Transverse colon (tissue), 4 donors: ENCODE measurements around the gene GADD45A. TPM values are rescaled to one million over a fixed set of nuclear protein-coding genes. Genes with fewer than 3 reads are reported as not detected.

Experiments used
- DNase-seq: peaks from one replicate; pipeline ENCODE4 v3.0.0-alpha.2; 2019
- H3K27ac ChIP-seq, 4 donors: fragments of 200-600 bp; sonication (generic); 2 replicates each; pipeline ENCODE4 v1.5.1; 2016 to 2018; ENCODE audit warnings: inconsistent platforms in 4 of 4
- H3K27me3 ChIP-seq: fragments of 200-600 bp; sonication (generic); 2 replicates; pipeline ENCODE4 v1.5.1; 2017; ENCODE audit warnings: inconsistent platforms
- H3K36me3 ChIP-seq, 4 donors: fragments of 200-600 bp; sonication (generic); 2 replicates each; pipeline ENCODE4 v1.5.1; 2017 to 2019; ENCODE audit warnings: inconsistent platforms in 4 of 4
- H3K4me1 ChIP-seq, 4 donors: fragments of 200-600 bp; sonication (generic); 2 replicates each; pipeline ENCODE4 v1.5.1; 2017 to 2020; ENCODE audit warnings: inconsistent platforms in 4 of 4
- H3K4me3 ChIP-seq, 4 donors: fragments of 200-600 bp; sonication (generic); 1 replicate in 1 of 4; 2 replicates in 3 of 4; pipeline versions ENCODE4 v1.5.1 to v1.6.1; 2017 to 2019; ENCODE audit warnings: inconsistent platforms in 4 of 4
- H3K9me3 ChIP-seq, 2 donors: fragments of 200-600 bp; sonication (generic); 2 replicates each; pipeline ENCODE4 v1.5.1; 2017 to 2019; ENCODE audit warnings: inconsistent platforms in 2 of 2
- CTCF ChIP-seq, 5 experiments: fragments of 200-600 bp in 3 of 5; fragments of 450-650 bp in 2 of 5; sonication (generic) in 3 of 5; IDR thresholded peaks; 1 replicate in 2 of 5; 2 replicates in 3 of 5; pipeline ENCODE4 v1.5.1; 2016 to 2017; ENCODE audit warnings: antibody characterized with exemption in 5 of 5, inconsistent platforms in 3 of 5, mild to moderate bottlenecking in 2 of 5, moderate library complexity in 1 of 5
- EP300 ChIP-seq: sonication (generic); formaldehyde crosslinking; IDR thresholded peaks from one replicate; pipeline ENCODE4 v1.6.1; 2017; ENCODE audit warnings: antibody characterized with exemption, low read depth
- POLR2A ChIP-seq: fragments of 450-650 bp; IDR thresholded peaks from one replicate; pipeline ENCODE4 v1.6.1; 2016; ENCODE audit warnings: antibody characterized with exemption, mild to moderate bottlenecking, moderate library complexity
- POLR2AphosphoS5 ChIP-seq, 3 donors: sonication (generic); formaldehyde crosslinking; IDR thresholded peaks; one replicate each; pipeline ENCODE4 v1.6.1; 2016; ENCODE audit warnings: antibody characterized with exemption in 3 of 3
- WGBS, 2 donors: methylation state at CpG; one replicate each; pipeline ENCODE4 v1.1.5; 2018; ENCODE audit warnings: low coverage in 1 of 2; 5-methylcytosine and 5-hydroxymethylcytosine counted together
- in situ Hi-C, 4 donors: fragments of 200-750 bp; cut with MboI; loops; one replicate each; pipeline versions ENCODE4 v1.15.0 to v1.15.1; 2017; ENCODE audit warnings: low sequenced_read_pairs in 3 of 4, low pct_ligation_motif_present in 1 of 4, low pct_unique_long_range_greater_than_20kb in 1 of 4
- intact Hi-C: fragments of 100-400 bp; cut with DNase I; formaldehyde crosslinking; loops from one replicate; pipeline ENCODE4 v1.15.1; 2023; ENCODE audit warnings: low total_unique reads
- total RNA-seq, 4 donors: library from RNA; depleted of rRNA; stranded (reverse); fragments of >200 nt; gene quantifications; one replicate each; pipeline ENCODE4 v1.1.0, GENCODE V29; 2016

GADD45A gene
- total RNA-seq, 4 donors from 2014 or later = 2.0 to 79.7 (median 69.9) TPM

GRCh38 chr1:67686267-67687197 is 1.5 kb downstream of the GADD45A start:
- TF ChIP-seq EP300 = peak; percentile 38
- TF ChIP-seq CTCF (IDR thresholded peaks at IDR 0.05) = peak in 1 of 5 experiments; percentile 6
- TF ChIP-seq POLR2A = peak; percentile 82
- TF ChIP-seq POLR2AphosphoS5 (IDR thresholded peaks at IDR 0.05) = peak; percentile 80 to 92 (median 87)
- Histone ChIP-seq H3K4me1 (peaks cover 8 to 34% (median 28%) of the 10 kb centered on the region in 4 donors), H3K27me3 (no peaks in the 10 kb centered on the region), H3K4me3 (peak overlapping the region; percentile 80 to 92 (median 89)), H3K9me3 (no peaks in the 10 kb centered on the region), H3K27ac (peak overlapping the region; percentile 96 to 98 (median 98)), H3K36me3 (peaks cover 0 to 7% (median 3%) of the 10 kb centered on the region in 4 donors)
- 0% methylated on average over 9 to 28 of the region's 43 CpGs for WGBS, 2 donors
- peak; percentile 80 for DNase-seq
- in situ Hi-C loops = loop anchor here in 1 of 4 donors (10.0 kb wide), 1 partner anchor 48 kb away; no protein-coding TSS in a partner anchor
- intact Hi-C loops = no loop called here

GRCh38 chr1:67687198-67687545 is 2.2 kb downstream of the GADD45A start:
- in situ Hi-C loops (loop anchor here in 1 of 4 donors (10.0 kb wide), 1 partner anchor 48 kb away; no protein-coding TSS in a partner anchor), intact Hi-C loops (no loop called here)
- no peaks in the 10 kb centered on the region for H3K27me3 ChIP-seq
- 33 to 48% methylated on average over 2 to 3 of the region's 3 CpGs for WGBS, 2 donors
- H3K36me3 ChIP-seq = peaks cover 0 to 7% (median 3%) of the 10 kb centered on the region in 4 donors
- peak overlapping the region; percentile 96 to 98 (median 98) for H3K27ac ChIP-seq
- H3K4me3 ChIP-seq = peak overlapping the region in 2 of 4 donors; percentile 80 to 88
- H3K9me3 ChIP-seq = no peaks in the 10 kb centered on the region
- TF ChIP-seq POLR2AphosphoS5 (IDR thresholded peaks at IDR 0.05) = no peak
- no peak for TF ChIP-seq POLR2A
- TF ChIP-seq EP300 = no peak
- TF ChIP-seq CTCF (IDR thresholded peaks at IDR 0.05) = no peak
- no peak for DNase-seq
- peaks cover 8 to 34% (median 28%) of the 10 kb centered on the region in 4 donors for H3K4me1 ChIP-seq

GRCh38 chr1:67687649-67688048 is 2.6 kb downstream of the GADD45A start:
- TF ChIP-seq POLR2A = no peak
- peak in 1 of 3 donors; percentile 10 for TF ChIP-seq POLR2AphosphoS5 (IDR thresholded peaks at IDR 0.05)
- no peak overlapping the region for H3K4me3 ChIP-seq
- 77 to 84% methylated on average over 4 of the region's 4 CpGs for WGBS, 2 donors

GRCh38 chr1:67688526-67689219 is 3.7 kb downstream of the GADD45A start:
- intact Hi-C loops (no loop called here), in situ Hi-C loops (loop anchor here in 1 of 4 donors (10.0 kb wide), 1 partner anchor 46 kb away; no protein-coding TSS in a partner anchor)
- H3K4me3 ChIP-seq = no peak overlapping the region
- H3K4me1 ChIP-seq = peaks cover 7 to 23% (median 20%) of the 10 kb centered on the region in 4 donors
- 22 to 70% methylated on average over 3 of the region's 3 CpGs for WGBS, 2 donors
- H3K27me3 ChIP-seq = no peaks in the 10 kb centered on the region
- no peak overlapping the region for H3K27ac ChIP-seq
- no peaks in the 10 kb centered on the region for H3K9me3 ChIP-seq
- TF ChIP-seq CTCF (IDR thresholded peaks at IDR 0.05) (no peak), EP300 (no peak), POLR2A (no peak), POLR2AphosphoS5 (IDR thresholded peaks at IDR 0.05) (no peak)
- peaks cover 0 to 7% (median 3%) of the 10 kb centered on the region in 4 donors for H3K36me3 ChIP-seq
- no peak for DNase-seq

More at GRCh38 chr1:67687649-67688048, 2.6 kb downstream of the GADD45A start:
- Histone ChIP-seq H3K27me3 (no peaks in the 10 kb centered on the region), H3K9me3 (no peaks in the 10 kb centered on the region), H3K27ac (peak overlapping the region in 2 of 4 donors; percentile 6 to 97), H3K36me3 (peaks cover 0 to 7% (median 3%) of the 10 kb centered on the region in 4 donors), H3K4me1 (peaks cover 8 to 33% (median 28%) of the 10 kb centered on the region in 4 donors)
- in situ Hi-C loops (loop anchor here in 1 of 4 donors (10.0 kb wide), 1 partner anchor 47 kb away; no protein-coding TSS in a partner anchor), intact Hi-C loops (no loop called here)
- no peak for DNase-seq
